GM23338 (cell line): ENCODE results near the gene WASHC2C.
"Not testable (repeated sequence)": the region's sequence is repeated elsewhere in the genome, so short reads cannot be mapped to it uniquely, and the experiment has no call there.

Source experiments
- CTCF ChIP-seq, 2 experiments: fragments of 200-600 bp in 1 of 2; sonication (generic) in 1 of 2; conservative IDR thresholded peaks; 2 replicates each; pipeline versions ENCODE4 v1.5.1 to v1.6.1; 2016 to 2017; ENCODE audit warnings: antibody characterized with exemption in 2 of 2, low read depth in 2 of 2, mild to moderate bottlenecking in 2 of 2, moderate library complexity in 1 of 2
- ETS1 ChIP-seq: IDR thresholded peaks from 2 replicates; pipeline ENCODE4 v1.6.1; 2016; ENCODE audit warnings: antibody characterized with exemption
- EZH2phosphoT487 ChIP-seq: fragments of 200-600 bp; sonication (generic); IDR thresholded peaks from one replicate; pipeline ENCODE4 v1.8.1; 2018; ENCODE audit warnings: antibody characterized with exemption; ENCODE audit not compliant: unreplicated experiment
- JUNB ChIP-seq: IDR thresholded peaks from one replicate; pipeline ENCODE4 v1.6.1; 2016; ENCODE audit warnings: antibody characterized with exemption; ENCODE audit not compliant: unreplicated experiment
- POLR2AphosphoS5 ChIP-seq: IDR thresholded peaks from 2 replicates; pipeline ENCODE4 v1.6.1; 2016; ENCODE audit warnings: antibody characterized with exemption, low read depth
- REST ChIP-seq: IDR thresholded peaks from one replicate; pipeline ENCODE4 v1.6.1; 2018; ENCODE audit warnings: antibody characterized with exemption; ENCODE audit not compliant: unreplicated experiment
- ZNF114 ChIP-seq: fragments of 250-450 bp; sonication (Bioruptor Pico); IDR thresholded peaks from 2 replicates; pipeline ENCODE4 v1.5.0; 2020; ENCODE audit warnings: mild to moderate bottlenecking, moderate library complexity
- ZNF331 ChIP-seq: fragments of 250-450 bp; sonication (Bioruptor Pico); IDR thresholded peaks from 2 replicates; pipeline ENCODE4 v1.5.0; 2020; ENCODE audit warnings: low read depth, mild to moderate bottlenecking, moderate library complexity

DNA sequence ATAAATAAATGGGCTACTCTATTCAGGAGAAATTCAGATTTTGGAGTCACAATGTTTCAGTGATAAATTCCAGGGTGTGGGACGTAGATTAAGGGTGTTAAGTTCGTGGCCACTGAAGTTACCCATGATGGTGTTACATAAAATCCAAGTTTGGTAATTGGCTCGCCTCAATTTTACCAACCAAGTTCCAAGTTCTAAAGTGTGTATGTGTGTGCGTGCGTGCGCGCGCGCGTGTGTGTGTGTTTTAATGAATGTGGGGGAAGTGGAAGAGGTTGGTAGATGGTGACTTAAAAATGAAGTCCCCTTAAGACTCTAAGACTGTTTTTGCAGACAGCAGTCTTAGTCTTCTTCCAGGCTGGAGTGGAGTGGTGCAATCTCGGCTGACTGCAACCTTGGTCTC lies 3.2 kb upstream of the WASHC2C start:
- not testable (repeated sequence) for TF ChIP-seq CTCF (conservative IDR thresholded peaks at IDR 0.05; ENCODE audit: low read depth in 2 of 2); REST; ZNF331 (CRISPR knock-in tag); EZH2phosphoT487; POLR2AphosphoS5; JUNB; ZNF114; ETS1
